ENCODE results near the gene ZNF784. TPM values are rescaled to one million over a fixed set of nuclear protein-coding genes. Genes with fewer than 3 reads are reported as not detected.

The ZNF784 gene
- total and polyA plus RNA-seq, 2 of the 8 experiments (the other 6 are each of a cell fraction or from before 2014, with no cell fraction given), result 6.5 to 8.0 TPM

- H2BK20ac ChIP-seq (ENCODE audit: low read length), result no peak overlapping the region
- H2AFZ ChIP-seq (ENCODE audit: low read length), result no peak overlapping the region
- H3K18ac ChIP-seq (ENCODE audit: extremely low read depth, low read length), result no peak overlapping the region; the same call in 1 of the 2 replicates
- no peak overlapping the region for H4K5ac ChIP-seq (ENCODE audit: insufficient read length, low read depth, low read length)
- H3K56ac ChIP-seq (replicated peaks; ENCODE audit: insufficient read length, low read depth, low read length), result no peak overlapping the region
- WGBS, 2 experiments (ENCODE audit: extremely low coverage in 1 of 2, insufficient coverage in 1 of 2, insufficient read length in 1 of 2, insufficient replicate concordance in 2 of 2, low coverage in 1 of 2, low lambda C conversion rate in 2 of 2, missing lambda C conversion rate in 1 of 2), result 71% methylated on average over 29 of the region's 71 CpGs; no CpG with 5 or more reads in 1 of the 2 experiments
- DNase-seq (ENCODE audit: low read depth in 1 of 2, low spot score in 2 of 2), result no peak
- H2BK120ac ChIP-seq (replicated peaks; ENCODE audit: low read depth, low read length), result no peak overlapping the region
- CTCF ChIA-PET (ENCODE audit: partially characterized antibody), result interaction anchor here (0.6 to 2.2 kb wide), 16 partner anchors 9 to 663 kb away, joined by 3 to 31 read pairs (median 3); partner anchors contain the start of genes TMEM190 and ZNF581
- H3K4me2 ChIP-seq (ENCODE audit: insufficient read depth in 1 of 2, low read depth in 2 of 2, low read length in 2 of 2), result peak overlapping the region; percentile 78 to 94
- peaks cover 2% of the 10 kb centered on the region; the same call in 1 of the 2 replicates for H3K79me1 ChIP-seq (ENCODE audit: low read depth, low read length)
- H4K8ac ChIP-seq (ENCODE audit: extremely low read depth, insufficient read depth, low read length), result peak overlapping the region; percentile 28
- H2BK5ac ChIP-seq (ENCODE audit: low read depth, low read length), result 0 out of 2 replicates have a peak overlapping the region, but pooled peaks have one; percentile 4
- peak overlapping the region; percentile 55 for H4K91ac ChIP-seq (replicated peaks; ENCODE audit: insufficient read length, low read length)
- no peak overlapping the region for H3K14ac ChIP-seq (ENCODE audit: insufficient read length)
- H3K23ac ChIP-seq (ENCODE audit: insufficient read length), result no peak overlapping the region
- FAIRE-seq, result no peak
- 0 out of 8 replicates have a peak, but pooled peaks cover 0 to 3% (median 0%) of the 10 kb centered on the region in 4 experiments for H3K36me3 ChIP-seq (ENCODE audit: control insufficient read depth in 2 of 4, insufficient read depth in 4 of 4, low read length in 3 of 4)
- no peak overlapping the region for H3K27ac ChIP-seq (ENCODE audit: low read depth, low read length)
- peaks cover 3 to 15% (median 10%) of the 10 kb centered on the region in 4 experiments; a peak in 6 of 7 replicates for H3K4me1 ChIP-seq (replicated peaks in 1 of 4; ENCODE audit: control insufficient read depth in 3 of 4, insufficient read depth in 4 of 4, low read length in 3 of 4)
- H3K4me3 ChIP-seq (ENCODE audit: extremely low read depth in 1 of 4, insufficient read depth in 2 of 4, low read depth in 3 of 4, low read length in 4 of 4), result peak overlapping the region in 3 of 4 experiments; percentile 14 to 81 (median 29); a peak in 5 of 8 replicates
- TF ChIP-seq ATF2 (IDR thresholded peaks at IDR 0.05; ENCODE audit: low read length) (no peak), NANOG (IDR thresholded peaks at IDR 0.05; ENCODE audit: insufficient read depth, low read depth, low read length, poor library complexity, severe bottlenecking) (no peak), EP300 (IDR thresholded peaks at IDR 0.05; ENCODE audit: borderline replicate concordance in 1 of 2, low read depth in 2 of 2, low read length in 2 of 2) (no peak), BACH1 (IDR thresholded peaks at IDR 0.05; ENCODE audit: low read length) (no peak), E2F6 (IDR thresholded peaks at IDR 0.05) (peak; percentile 34; the same call in 1 of the 2 replicates), MAX (IDR thresholded peaks at IDR 0.05) (peak; percentile 33; the same call in 1 of the 2 replicates)
- peaks cover 20 to 22% of the 10 kb centered on the region in 2 experiments for H3K79me2 ChIP-seq (ENCODE audit: control insufficient read depth in 1 of 2, insufficient read depth in 2 of 2, low read length in 2 of 2)
- H3K9me3 ChIP-seq (ENCODE audit: insufficient read depth in 2 of 2, low read depth in 1 of 2, low read length in 1 of 2), result no peaks in the 10 kb centered on the region
- no peak overlapping the region for H2BK15ac ChIP-seq (ENCODE audit: low read length)
- no peak overlapping the region for H3K4ac ChIP-seq (replicated peaks; ENCODE audit: insufficient read length, low read depth, low read length)
- H4K20me1 ChIP-seq (replicated peaks in 1 of 2; ENCODE audit: control insufficient read depth in 1 of 2, insufficient read depth in 2 of 2, low read length in 2 of 2), result peaks cover 1 to 5% of the 10 kb centered on the region in 2 experiments
- POLR2A ChIA-PET (ENCODE audit: partially characterized antibody), result interaction anchor here (0.6 to 2.5 kb wide), 11 partner anchors 8 to 264 kb away, joined by 3 to 11 read pairs (median 3); partner anchors contain the start of gene ZNF580
- no peaks in the 10 kb centered on the region for H3K27me3 ChIP-seq (replicated peaks in 1 of 4; ENCODE audit: control insufficient read depth in 3 of 4, extremely low read depth in 1 of 4, insufficient read depth in 3 of 4, low read length in 3 of 4)
- 0 out of 7 replicates have a peak overlapping the region, but pooled peaks of 1 of the 4 experiments have one; percentile 12 for H3K9ac ChIP-seq (replicated peaks in 1 of 4; ENCODE audit: extremely low read depth in 1 of 4, low read depth in 3 of 4, low read length in 3 of 4)
- H2BK12ac ChIP-seq (ENCODE audit: low read depth, low read length), result no peak overlapping the region
- H3K23me2 ChIP-seq (ENCODE audit: low read depth, low read length), result peaks cover 19% of the 10 kb centered on the region
- H2AK5ac ChIP-seq (ENCODE audit: low read depth, low read length), result no peak overlapping the region
Observed at GRCh38 chr19:55652311-55653128, 28.2 kb upstream of the ZNF784 start.
